Right ventricle myocardium inferior (tissue), 1 donor: ENCODE results near the gene WDR27. TPM values are rescaled to one million over a fixed set of nuclear protein-coding genes. Genes with fewer than 3 reads are reported as not detected.
"Not testable (repeated sequence)": the region's sequence is repeated elsewhere in the genome, so short reads cannot be mapped to it uniquely, and the experiment has no call there.

Experiments used
- ATAC-seq: fragments of 200-7000 bp; cut with Tn5 transposase; one replicate; pipeline ENCODE4 v1.9.1; 2020; ENCODE audit warnings: mild to moderate bottlenecking, moderate library complexity
- DNase-seq: peaks from one replicate; pipeline ENCODE4 v3.0.0; 2021; ENCODE audit errors: missing footprints
- intact Hi-C: fragments of 100-400 bp; cut with DNase I; formaldehyde crosslinking; loops from one replicate; pipeline ENCODE4 v1.11.0; 2022
- total RNA-seq: library from RNA; stranded (reverse); fragmentation: NEBNext Ultra II Directional; extraction: Animal tissue kit (Norgen Biotek cat#: 25700); gene quantifications from one replicate; pipeline ENCODE4 v1.2.1, GENCODE V29; 2021
- donor health status: DM: no; HTN: yes; CAD: no; lungs with severe emphysema.

The WDR27 gene
- total RNA-seq, 1 donor from 2014 or later: 9.6 TPM

GRCh38 chr6:169513478-169514193 is 188.2 kb downstream of the WDR27 start:
- ATAC-seq (no peak), DNase-seq (no peak)
- intact Hi-C loops: no loop called here

GRCh38 chr6:169511785-169512184 is 190.0 kb downstream of the WDR27 start:
- intact Hi-C loops, DNase-seq, ATAC-seq: not testable (repeated sequence)

- no peak for ATAC-seq
- DNase-seq: no peak
- intact Hi-C loops: no loop called here
Measured at GRCh38 chr6:169510871-169511270, 191.0 kb downstream of the WDR27 start.

DNA sequence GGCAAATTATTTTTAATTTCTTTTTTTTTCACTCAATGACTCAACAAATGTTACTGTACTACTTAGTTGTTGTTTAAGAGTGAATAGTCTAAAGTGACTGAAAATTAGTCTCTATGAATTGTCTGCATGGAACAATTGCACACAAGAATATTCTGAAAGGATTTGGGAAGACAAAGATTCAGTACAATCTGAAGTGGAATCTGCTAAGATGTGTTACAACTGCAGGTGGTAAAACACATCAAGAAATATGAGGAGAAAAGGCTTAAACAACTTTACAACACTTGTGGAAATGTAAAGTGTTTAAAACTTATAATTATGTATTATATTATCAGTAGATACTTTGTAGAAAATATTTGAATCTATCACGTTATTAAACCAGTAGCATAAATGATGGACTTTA is 193.4 kb downstream of the WDR27 start:
- intact Hi-C loops: no loop called here
- ATAC-seq: no peak
- DNase-seq: no peak

DNA sequence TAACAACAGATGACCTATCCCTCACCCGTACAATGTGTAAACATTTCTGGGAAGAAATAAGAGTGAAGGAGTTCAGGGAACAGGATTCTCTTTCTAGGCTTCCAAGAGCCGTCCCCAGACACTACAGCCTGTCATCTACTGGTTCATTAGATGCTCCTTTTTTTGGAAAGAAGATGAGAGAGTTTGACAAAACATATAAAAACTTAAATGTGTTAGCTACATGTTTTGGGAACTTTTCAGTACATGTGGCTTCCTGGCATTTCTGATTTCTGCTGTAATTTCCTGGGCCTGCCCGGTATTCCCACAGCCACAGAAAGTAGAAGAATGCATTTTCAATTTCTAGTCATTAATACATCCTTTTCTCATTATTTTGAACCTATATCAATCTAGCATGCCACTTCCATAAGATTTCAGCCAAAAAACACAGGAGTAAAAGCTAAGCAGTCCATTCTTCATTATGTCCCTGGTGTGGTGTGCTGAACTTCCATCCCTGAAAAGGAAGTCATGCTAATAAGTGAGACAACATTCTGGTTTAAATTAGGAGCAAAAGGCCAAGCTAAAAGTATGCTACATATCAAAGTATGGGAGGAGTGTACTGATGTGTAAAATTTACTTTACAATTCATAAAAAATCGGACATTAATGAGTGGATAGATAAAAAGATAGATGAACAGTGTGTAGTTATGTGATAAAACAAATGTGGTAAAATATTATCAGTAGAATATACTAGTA is 198.2 kb downstream of the WDR27 start:
- intact Hi-C loops: no loop called here
- DNase-seq: no peak
- ATAC-seq: no peak

DNA sequence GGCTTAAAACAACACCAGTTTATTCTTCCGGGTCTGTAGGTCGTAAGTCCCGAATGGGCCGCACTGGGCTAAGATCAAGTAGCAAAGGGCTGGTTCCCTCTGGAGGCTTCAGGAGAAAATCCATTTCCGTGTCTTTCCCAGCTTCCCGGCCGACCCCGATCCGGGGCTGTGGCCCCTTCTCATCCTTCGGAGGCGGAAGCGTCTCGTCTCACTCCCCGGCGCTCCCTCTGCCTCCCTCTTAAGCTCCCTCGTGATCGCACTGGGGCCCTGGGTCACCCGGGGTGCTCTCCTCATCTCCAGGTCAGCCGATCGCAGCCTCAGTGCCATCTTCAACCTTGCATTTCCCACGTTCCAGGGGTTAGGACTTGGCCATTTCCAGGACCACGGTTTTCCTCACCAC is 199.4 kb downstream of the WDR27 start:
- DNase-seq: no peak
- no peak for ATAC-seq
- intact Hi-C loops: no loop called here

- ATAC-seq (no peak), DNase-seq (no peak)
- intact Hi-C loops: no loop called here
Measured at GRCh38 chr6:169501777-169502313, 200.0 kb downstream of the WDR27 start.

- intact Hi-C loops: no loop called here
- DNase-seq (no peak), ATAC-seq (no peak)
Measured at GRCh38 chr6:169501128-169501527, 200.7 kb downstream of the WDR27 start.

DNA sequence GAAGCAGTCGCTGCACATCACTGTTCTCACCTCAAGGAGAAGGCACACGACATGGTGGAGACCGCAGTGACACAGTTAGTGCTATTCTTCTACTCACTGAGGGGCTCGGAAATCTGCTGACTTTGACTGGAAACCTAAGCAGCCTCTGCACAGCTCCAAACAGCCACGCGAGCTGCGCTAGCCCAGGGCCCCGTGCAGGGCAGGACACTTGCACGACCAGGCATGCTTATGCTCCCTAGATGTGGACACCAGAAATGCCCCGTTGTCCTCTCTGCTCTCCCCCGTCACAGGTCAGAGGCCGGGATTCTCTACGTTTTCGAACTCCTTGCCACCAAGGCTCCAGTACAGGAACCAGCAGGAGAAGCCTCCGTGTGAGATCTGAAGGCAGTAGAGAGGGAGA is 201.1 kb downstream of the WDR27 start:
- ATAC-seq (no peak), DNase-seq (peak; percentile 60)
- intact Hi-C loops: no loop called here

GRCh38 chr6:169499848-169500247 is 202.0 kb downstream of the WDR27 start:
- intact Hi-C loops: no loop called here
- ATAC-seq (no peak), DNase-seq (no peak)

- intact Hi-C loops: no loop called here
- ATAC-seq (no peak), DNase-seq (no peak)
Measured at GRCh38 chr6:169498916-169499513, 202.8 kb downstream of the WDR27 start.

DNA sequence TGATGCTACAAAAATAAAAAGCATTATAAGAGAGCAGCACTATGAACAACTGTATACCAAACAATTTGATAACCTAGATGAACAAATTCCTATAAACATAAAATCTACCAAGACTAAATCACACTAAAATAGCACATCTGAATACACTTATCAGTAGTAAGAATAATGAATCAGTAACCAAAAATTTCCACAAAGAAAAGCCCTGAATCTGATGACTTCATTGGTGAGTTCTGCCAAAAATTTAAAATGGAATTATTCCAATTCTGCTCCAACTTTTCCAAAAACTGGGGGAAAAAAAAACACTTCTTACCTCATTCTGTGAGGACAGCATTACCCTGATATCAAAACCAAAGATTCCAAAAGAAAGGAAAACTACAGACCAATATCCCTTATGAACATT is 206.2 kb downstream of the WDR27 start:
- no peak for ATAC-seq
- intact Hi-C loops: no loop called here
- DNase-seq: no peak

DNA sequence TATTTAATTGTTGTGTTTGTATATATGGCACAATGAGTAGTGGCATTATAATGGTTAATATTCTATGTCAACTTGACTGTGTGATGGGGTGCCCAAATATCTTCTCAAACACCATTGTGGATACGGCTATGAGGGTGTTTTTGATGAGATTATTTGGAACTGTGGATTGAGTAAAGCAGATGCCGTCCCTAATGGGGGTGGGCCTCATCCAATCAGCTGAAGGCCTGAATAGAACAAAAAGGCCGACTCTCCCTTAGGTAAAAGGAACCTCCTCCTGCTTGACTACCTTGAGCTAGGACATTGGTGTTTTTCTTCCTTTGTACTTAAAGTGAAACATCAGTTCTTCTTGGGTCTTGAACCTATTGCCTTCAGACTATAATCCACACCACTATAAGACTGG is 207.8 kb downstream of the WDR27 start:
- no peak for ATAC-seq
- intact Hi-C loops: no loop called here

GRCh38 chr6:169491482-169491881 is 210.3 kb downstream of the WDR27 start:
- ATAC-seq (no peak), DNase-seq (no peak)
- intact Hi-C loops: no loop called here

More for the DNA sequence above, 207.8 kb downstream of the WDR27 start:
- DNase-seq: no peak

- DNase-seq (no peak), ATAC-seq (no peak)
- intact Hi-C loops: no loop called here
Measured at GRCh38 chr6:169490830-169491229, 211.0 kb downstream of the WDR27 start.

- intact Hi-C loops: no loop called here
- ATAC-seq: peak; percentile 39
- no peak for DNase-seq
Measured at GRCh38 chr6:169490246-169490641, 211.6 kb downstream of the WDR27 start.

- ATAC-seq (no peak), DNase-seq (no peak)
- intact Hi-C loops: no loop called here
Measured at GRCh38 chr6:169489563-169490245, 212.1 kb downstream of the WDR27 start.

DNA sequence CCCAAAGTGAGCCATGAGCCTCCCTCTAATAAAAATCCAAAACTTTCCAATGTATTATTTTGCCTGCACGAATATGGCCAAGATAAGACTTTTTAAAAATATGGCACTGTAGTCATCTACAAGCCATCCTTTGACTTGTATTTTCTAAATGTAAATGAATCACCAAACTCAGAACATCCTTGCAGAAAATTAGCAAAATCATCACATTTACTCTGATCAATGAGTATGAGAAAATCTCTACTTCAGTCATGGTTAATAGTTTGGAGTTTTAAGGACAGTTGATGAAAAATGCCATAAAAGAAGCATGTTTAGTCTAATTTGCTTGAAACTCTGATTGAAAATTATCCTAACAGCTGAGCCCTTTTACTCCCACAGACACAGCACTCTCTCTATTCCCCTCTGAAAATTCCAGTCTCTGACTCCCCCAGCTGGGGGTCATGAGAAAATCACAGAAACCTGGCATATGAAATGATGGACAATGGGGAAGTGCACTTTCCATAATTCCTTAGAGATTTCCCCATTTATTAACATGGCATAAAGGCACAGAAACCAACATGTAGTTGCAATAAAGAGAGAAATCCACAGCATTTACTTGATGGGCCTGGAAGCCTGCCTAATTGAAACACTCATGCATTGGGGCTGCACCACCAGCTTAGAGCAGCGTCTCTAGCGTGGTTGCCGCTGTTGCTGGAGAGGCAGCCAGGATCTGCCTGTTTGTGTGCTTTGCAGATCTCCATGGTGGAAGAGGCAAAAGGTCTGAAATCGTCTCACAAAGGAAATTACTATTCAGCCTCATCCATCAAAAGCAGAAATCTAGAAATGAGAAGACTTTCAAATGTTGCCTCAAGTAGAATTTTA is 214.0 kb downstream of the WDR27 start:
- ATAC-seq (no peak), DNase-seq (no peak)
- intact Hi-C loops: no loop called here
